Bronchial epithelial cell (primary cell): Measurements from ENCODE around the gene PCDHB15. TPM values are rescaled to one million over a fixed set of nuclear protein-coding genes. Genes with fewer than 3 reads are reported as not detected.
"Not testable (repeated sequence)": the region's sequence is repeated elsewhere in the genome, so short reads cannot be mapped to it uniquely, and the experiment has no call there.

Source experiments
- DNase-seq: peaks from one replicate; pipeline ENCODE4 v3.0.0-alpha.2; 2010; ENCODE audit warnings: low read depth
- FAIRE-seq: peaks from 2 replicates; lab custom pipeline; 2011; peaks lifted over from hg19 to GRCh38; lab: Jason Lieb, UNC
- H3K27me3 ChIP-seq: 2 replicates; pipeline ENCODE4 v1.5.1; 2011; ENCODE audit warnings: low read length; ENCODE audit not compliant: control insufficient read depth, insufficient read depth
- H3K36me3 ChIP-seq: 2 replicates; pipeline ENCODE4 v1.5.1; 2011; ENCODE audit warnings: low read length; ENCODE audit not compliant: control insufficient read depth, insufficient read depth
- H3K4me3 ChIP-seq: 2 replicates; pipeline ENCODE4 v1.5.1; 2011; ENCODE audit warnings: mild to moderate bottlenecking, low read depth, low read length, control low read depth
- total RNA-seq: library from RNA; depleted of rRNA; stranded (reverse); fragments of >200 nt; gene quantifications from 2 replicates; pipeline ENCODE4 v1.2.1, GENCODE V29; 2014
- TF ChIP-seq, protein P1 (sequence below): IDR thresholded peaks from 2 replicates; pipeline ENCODE4 v1.5.1; 2011; ENCODE audit warnings: mild to moderate bottlenecking, moderate library complexity, low read length, control low read depth, inconsistent platforms; ENCODE audit not compliant: insufficient read depth, severe bottlenecking

Gene PCDHB15
- total RNA-seq, 1 donor from 2014 or later = under 0.01 TPM

DNA sequence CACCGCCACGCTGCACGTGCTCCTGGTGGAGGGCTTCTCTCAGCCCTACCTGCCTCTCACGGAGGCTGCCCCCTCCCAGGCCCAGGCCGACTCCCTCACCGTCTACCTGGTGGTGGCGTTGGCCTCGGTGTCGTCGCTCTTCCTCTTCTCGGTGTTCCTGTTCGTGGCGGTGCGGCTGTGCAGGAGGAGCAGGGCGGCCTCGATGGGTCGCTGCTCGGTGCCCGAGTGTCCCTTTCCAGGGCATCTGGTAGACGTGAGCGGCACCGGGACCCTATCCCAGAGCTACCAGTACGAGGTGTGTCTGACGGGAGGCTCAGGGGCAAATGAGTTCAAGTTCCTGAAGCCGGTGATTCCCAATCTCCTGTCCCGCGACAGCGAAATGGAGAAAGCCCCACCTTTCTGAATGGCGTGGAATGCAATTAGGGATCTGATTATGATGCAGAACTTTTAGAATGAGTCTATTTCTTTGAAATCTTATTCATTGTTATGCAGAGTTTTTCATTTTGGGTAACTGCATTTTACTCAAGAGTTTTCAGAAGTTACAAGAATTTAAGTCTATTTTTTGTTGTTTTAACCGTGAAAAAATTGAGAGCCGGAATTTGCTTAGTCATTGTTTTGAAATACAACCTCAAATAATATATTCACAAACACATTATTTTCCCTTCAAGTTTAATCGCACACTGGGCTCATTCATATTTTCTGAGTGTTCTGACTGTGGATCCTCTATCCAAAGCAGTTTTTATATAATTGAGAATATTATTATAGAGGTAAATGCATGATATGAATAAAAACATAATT is 8.5 kb upstream of the PCDHB15 start:
- FAIRE-seq = no peak
- no peak overlapping the region for H3K4me3 ChIP-seq
- H3K36me3 ChIP-seq = no peaks in the 10 kb centered on the region
- no peaks in the 10 kb centered on the region for H3K27me3 ChIP-seq
- no peak for DNase-seq
- TF ChIP-seq, protein P1, sequence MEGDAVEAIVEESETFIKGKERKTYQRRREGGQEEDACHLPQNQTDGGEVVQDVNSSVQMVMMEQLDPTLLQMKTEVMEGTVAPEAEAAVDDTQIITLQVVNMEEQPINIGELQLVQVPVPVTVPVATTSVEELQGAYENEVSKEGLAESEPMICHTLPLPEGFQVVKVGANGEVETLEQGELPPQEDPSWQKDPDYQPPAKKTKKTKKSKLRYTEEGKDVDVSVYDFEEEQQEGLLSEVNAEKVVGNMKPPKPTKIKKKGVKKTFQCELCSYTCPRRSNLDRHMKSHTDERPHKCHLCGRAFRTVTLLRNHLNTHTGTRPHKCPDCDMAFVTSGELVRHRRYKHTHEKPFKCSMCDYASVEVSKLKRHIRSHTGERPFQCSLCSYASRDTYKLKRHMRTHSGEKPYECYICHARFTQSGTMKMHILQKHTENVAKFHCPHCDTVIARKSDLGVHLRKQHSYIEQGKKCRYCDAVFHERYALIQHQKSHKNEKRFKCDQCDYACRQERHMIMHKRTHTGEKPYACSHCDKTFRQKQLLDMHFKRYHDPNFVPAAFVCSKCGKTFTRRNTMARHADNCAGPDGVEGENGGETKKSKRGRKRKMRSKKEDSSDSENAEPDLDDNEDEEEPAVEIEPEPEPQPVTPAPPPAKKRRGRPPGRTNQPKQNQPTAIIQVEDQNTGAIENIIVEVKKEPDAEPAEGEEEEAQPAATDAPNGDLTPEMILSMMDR = no peak

DNA sequence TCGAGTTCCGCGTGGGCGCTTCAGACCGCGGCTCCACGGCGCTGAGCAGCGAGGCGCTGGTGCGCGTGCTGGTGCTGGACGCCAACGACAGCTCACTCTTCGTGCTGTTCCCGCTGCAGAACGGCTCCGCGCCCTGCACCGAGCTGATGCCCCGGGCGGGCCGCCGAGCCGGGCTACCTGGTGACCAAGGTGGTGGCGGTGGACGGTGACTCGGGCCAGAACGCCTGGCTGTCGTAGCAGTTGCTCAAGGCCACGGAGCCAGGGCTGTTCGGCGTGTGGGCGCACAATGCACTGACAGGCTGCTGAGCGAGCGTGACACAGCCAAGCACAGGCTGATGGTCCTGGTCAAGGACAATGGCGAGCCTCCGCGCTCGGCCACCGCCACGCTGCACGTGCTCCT is 3.7 kb upstream of the PCDHB15 start:
- Histone ChIP-seq H3K36me3 (no peaks in the 10 kb centered on the region), H3K27me3 (no peaks in the 10 kb centered on the region), H3K4me3 (no peak overlapping the region)
- TF ChIP-seq, protein P1 = no peak
- FAIRE-seq (no peak), DNase-seq (no peak)

DNA sequence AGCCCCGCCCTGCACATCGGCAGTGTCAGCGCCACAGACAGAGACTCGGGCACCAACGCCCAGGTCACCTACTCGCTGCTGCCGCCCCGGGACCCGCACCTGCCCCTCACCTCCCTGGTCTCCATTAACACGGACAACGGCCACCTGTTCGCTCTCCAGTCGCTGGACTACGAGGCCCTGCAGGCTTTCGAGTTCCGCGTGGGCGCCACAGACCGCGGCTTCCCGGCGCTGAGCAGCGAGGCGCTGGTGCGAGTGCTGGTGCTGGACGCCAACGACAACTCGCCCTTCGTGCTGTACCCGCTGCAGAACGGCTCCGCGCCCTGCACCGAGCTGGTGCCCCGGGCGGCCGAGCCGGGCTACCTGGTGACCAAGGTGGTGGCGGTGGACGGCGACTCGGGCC is 1.8 kb downstream of the PCDHB15 start:
- H3K27me3 ChIP-seq, H3K36me3 ChIP-seq, DNase-seq, H3K4me3 ChIP-seq, FAIRE-seq: not testable (repeated sequence)

DNA sequence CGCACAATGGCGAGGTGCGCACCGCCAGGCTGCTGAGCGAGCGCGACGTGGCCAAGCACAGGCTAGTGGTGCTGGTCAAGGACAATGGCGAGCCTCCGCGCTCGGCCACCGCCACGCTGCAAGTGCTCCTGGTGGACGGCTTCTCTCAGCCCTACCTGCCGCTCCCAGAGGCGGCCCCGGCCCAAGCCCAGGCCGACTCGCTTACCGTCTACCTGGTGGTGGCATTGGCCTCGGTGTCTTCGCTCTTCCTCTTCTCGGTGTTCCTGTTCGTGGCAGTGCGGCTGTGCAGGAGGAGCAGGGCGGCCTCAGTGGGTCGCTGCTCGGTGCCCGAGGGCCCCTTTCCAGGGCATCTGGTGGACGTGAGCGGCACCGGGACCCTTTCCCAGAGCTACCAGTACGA is 2.2 kb downstream of the PCDHB15 start:
- not testable (repeated sequence) for H3K36me3 ChIP-seq, H3K4me3 ChIP-seq, DNase-seq, H3K27me3 ChIP-seq, FAIRE-seq

DNA sequence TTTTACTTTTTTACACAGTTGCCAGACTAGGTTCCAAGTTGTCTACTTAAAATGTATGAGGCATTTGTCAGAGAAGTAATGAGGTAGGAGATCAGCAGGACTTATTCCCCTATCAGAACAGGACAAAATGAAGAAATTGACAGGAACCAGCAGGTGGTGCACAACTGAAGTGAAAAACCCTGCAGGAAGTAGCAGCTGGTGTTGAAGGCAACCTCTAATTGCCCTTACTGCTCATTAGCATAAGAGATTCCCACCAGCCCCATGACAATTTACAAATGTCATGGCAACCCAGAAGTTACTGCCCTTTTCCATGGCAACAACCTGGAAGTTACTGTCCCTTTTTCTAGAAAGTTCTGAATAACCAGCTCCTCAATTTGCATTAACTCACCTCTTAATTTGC is 5.4 kb downstream of the PCDHB15 start:
- H3K36me3 ChIP-seq = no peaks in the 10 kb centered on the region
- FAIRE-seq (no peak), DNase-seq (no peak)
- TF ChIP-seq, protein P1 = no peak
- H3K4me3 ChIP-seq = no peak overlapping the region
- no peaks in the 10 kb centered on the region for H3K27me3 ChIP-seq

DNA sequence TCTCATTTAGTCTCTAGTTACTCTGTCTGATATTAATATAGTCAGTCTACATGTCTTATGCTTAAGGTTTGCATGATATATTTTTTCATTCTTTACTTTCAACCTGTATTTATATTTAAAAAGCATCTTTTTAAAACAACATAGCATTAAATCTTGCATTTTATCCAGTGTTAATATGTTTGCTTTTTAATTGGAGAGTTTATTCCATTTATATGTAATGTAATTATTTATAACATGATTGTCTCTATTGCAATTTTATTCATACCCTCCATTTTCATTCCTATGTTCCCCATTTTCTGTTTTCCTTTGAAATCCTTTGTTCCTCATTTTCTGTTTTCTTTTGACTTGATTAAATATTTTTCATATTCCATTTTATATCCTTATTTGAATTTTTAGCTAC is 13.3 kb downstream of the PCDHB15 start:
- no peak for FAIRE-seq
- no peaks in the 10 kb centered on the region for H3K27me3 ChIP-seq
- no peak overlapping the region for H3K4me3 ChIP-seq
- no peaks in the 10 kb centered on the region for H3K36me3 ChIP-seq
- TF ChIP-seq, protein P1 = no peak
- no peak for DNase-seq

DNA sequence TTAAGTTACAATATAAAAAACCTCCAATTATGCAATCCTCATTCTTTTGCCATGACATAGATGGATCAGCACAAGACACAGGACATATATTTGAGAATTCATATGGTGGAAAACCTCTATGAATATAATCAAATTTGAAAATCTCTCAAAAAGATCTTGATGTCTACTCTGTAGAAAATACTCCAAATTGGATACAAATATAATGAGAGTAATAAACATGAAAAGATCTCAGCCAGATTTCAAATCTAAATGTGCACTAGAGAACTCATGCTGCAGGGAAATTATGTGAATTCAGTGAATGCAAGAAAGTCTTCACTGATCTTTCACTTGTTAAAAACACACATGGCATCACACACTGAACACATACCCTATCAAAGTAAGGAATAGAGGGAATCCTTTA is 13.8 kb downstream of the PCDHB15 start:
- no peaks in the 10 kb centered on the region for H3K36me3 ChIP-seq
- no peak overlapping the region for H3K4me3 ChIP-seq
- no peaks in the 10 kb centered on the region for H3K27me3 ChIP-seq
- TF ChIP-seq, protein P1 = no peak
- DNase-seq (no peak), FAIRE-seq (no peak)
